ENCODE results near the gene CTAG1A. TPM values are rescaled to one million over a fixed set of nuclear protein-coding genes. Genes with fewer than 3 reads are reported as not detected.

CTAG1A gene
- total and polyA plus RNA-seq, 9 of the 15 experiments (the other 6 are each of a cell fraction or from before 2014, with no cell fraction given) = 0.32 TPM; not detected in 8

GRCh38 chrX:154595559-154596249 lies 10.8 kb downstream of the CTAG1A start (continued):
- TF ChIP-seq ZNF449 (CRISPR knock-in tag; IDR thresholded peaks at IDR 0.05) (no peak), FOXK1 (CRISPR knock-in tag; IDR thresholded peaks at IDR 0.05; ENCODE audit: borderline replicate concordance) (no peak), ZBTB34 (CRISPR knock-in tag; IDR thresholded peaks at IDR 0.05) (no peak), PRMT5 (CRISPR knock-in tag; IDR thresholded peaks at IDR 0.05) (no peak), SNRNP70 (optimal IDR thresholded peaks at IDR 0.05; ENCODE audit: low read depth, low read length) (no peak), ZNF232 (CRISPR knock-in tag; IDR thresholded peaks at IDR 0.05) (no peak), NR2C2 (CRISPR knock-in tag; IDR thresholded peaks at IDR 0.05) (no peak), NR2C2 (tag; IDR thresholded peaks at IDR 0.05) (no peak)
